RPMI8226 (cell line): ENCODE measurements around the gene PLPP4.

Experiments used
- DNase-seq: peaks from one replicate; pipeline ENCODE4 v3.0.0-alpha.2; 2015

The PLPP4 gene

DNA sequence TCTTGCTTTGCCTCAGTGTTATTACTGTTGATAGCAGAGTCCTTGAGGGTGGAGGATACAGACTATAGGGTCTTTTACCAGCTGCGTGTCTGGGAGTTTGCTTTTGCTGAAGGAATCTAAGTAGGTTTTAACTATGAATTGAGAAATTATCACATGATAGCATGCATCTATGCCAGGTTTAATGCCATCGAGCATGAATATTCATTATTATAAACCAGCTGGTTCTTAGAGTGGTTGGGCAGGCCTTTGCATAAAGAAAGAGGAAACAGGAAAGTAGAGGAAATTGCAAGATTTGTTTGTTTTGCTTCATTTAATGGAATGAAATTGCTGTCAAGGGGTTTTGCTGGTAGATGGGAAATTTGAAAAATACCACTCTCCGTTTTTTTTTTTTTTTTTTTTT is 70.7 kb downstream of the PLPP4 start:
- DNase-seq = no peak

DNA sequence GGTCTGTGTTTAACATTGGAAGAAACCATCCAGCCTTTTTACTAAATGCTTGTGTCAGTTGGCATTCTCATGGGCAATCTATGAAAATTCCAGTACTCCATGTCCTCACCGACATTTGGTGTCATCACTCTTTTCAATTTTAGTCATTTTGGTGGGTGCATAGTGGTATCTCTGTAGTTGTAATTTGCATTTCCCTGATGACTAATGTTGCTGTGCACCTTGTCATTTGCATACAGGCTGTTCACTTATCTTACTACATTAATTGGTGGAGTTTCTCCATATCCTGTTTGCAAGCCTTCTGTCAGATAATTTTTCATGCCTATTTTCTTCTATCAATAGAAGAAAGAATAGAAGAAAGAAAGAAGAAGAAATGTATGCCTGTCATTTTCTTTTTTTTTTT is 73.7 kb downstream of the PLPP4 start:
- DNase-seq = no peak

DNA sequence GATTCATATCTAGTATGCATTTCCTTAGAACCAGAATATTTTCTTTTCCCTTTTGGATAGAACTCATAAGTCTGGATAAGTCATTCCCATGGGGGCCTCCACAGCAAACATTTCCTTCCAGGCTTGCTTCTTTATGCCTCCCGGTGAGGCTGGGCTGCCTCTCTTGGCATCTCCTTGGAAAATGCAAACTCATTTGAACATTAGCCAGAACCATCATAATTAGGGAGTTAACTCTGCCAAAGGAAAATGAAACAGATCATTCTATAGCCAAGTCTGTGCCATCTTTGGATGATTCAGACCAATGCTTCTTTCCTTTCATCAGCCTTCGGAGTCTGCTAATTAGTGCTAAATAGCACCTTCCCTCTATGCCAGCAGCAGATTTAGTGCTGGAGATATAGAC is 81.1 kb downstream of the PLPP4 start:
- no peak for DNase-seq

DNA sequence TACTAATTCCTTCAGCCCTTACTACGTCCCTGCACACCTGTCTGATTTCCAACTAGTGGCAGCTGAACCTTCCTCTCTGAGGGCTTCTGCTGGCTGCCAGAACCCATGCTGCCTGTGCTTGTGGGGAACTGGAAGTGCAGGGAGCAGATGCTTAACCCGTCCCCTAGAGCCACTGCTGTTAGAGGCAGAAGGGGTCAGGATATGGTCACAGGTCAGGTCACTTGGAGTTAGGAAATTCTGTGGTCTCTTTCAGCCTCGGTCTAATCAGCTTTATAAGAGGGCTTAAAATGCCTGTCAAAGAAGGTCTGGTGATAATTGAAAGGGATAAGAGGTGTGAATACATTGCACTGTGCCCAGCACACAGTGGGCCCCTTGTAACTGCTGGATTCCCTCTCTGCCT is 82.0 kb downstream of the PLPP4 start:
- DNase-seq = no peak

DNA sequence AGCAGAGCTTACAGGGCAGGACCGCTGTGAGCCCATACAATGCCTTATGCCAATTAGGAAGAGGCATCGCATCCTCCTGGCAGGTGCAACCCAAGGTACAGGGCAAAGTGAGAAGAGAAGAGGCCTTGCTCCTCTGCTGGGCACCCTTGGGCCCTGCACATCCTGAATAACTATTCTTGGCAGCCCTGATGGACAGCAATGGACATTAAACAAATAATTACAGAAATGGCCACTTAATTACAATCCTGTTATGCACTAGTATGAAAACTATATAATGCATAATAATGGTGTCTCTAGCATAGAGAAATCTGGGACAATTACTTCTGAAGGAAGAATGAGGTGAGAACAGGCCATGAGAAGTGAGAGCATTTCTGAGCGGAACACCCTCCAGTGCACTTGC is 83.5 kb downstream of the PLPP4 start:
- DNase-seq = no peak

DNA sequence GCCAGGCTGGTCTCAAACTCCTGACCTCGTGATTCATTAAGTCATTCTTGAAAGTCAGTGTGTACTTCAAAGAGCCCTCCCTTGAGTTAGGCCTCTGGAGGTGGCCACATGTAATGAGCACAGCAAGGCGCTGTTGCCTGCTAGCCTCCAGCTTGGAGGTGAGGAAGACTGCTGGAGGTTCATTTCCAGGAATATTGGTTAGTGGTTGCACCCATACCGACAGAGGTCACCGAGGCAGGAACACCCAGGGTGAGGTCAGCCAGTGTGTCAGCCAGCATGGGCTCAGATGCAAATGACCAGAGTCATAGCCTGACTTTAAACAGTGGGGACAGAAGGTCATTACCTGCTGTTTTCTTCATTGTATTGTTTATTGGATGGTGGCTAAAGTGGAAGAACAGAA is 85.0 kb downstream of the PLPP4 start:
- no peak for DNase-seq

DNA sequence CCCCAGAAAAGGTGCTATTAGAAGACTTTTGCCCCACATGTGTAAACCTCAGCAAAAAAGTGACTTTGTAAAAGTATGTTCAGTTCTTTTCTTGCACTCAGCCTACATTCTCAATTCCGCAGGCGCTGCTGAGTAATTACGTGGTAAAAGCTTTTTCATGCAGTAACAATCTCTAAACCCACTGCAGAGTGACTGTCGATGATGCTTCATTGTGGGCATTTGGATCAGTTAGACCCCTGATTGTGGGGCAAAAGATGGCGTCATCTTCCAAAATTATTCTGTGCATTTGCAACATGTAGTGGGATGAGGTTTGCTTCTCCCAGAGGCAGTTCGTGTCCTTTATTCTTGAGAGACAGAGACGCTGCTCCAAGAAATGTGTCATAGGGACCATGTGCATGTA is 85.6 kb downstream of the PLPP4 start:
- no peak for DNase-seq

DNA sequence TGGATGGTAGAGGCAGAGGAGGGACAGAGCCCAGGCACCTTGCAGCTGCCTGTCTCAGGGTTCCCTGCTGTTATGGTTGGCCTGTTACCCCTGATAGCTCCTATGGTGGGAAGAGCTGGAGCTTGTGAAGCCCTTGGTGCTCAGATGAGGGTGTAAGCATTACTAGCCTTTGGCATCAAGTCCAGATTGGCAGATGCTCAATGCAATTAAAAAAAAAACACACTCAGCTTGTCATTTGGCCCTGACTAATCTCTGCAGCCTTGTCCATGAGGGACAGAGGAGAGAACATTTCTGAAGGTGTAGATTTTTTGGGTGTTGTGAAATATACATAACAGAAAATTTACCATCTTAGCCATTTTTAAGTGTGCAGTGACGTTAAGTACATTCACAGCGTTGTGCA is 86.3 kb downstream of the PLPP4 start:
- no peak for DNase-seq

DNA sequence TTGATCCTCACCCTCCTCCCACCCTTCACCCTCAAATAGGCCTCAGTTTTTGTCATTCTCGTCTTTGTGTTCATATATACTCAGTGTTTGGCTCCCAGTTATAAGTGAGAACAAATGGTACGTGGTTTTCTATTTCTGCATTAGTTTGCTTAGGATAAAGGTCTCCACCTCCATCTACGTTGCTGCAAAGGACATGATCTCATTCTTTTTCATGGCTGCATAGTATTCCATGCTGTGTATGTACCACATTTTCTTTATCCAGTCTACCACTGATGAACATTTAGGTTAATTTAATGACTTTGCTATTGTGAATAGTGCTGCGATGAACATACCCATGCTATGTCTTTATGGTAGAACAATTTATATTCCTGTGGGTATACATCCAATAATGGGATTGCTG is 91.2 kb downstream of the PLPP4 start:
- DNase-seq = no peak

DNA sequence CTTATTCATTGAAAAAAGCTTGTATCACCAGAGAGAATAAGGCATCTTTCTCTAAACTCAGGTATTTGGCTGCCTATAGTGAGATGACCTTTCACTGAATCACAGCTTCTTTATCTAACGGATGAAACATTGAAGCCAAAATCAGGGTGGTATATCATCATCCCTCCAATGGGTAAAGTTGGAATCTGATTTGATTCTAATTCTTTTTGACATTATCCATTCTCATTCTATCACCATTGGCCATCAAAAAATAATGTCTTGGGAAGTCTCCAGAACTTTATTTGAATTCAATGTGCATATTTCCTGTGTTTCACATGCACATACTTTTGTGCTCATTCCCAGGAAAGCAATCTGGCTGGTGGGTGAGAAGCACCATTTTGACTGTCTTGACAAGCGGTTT is 95.2 kb downstream of the PLPP4 start:
- DNase-seq = no peak

DNA sequence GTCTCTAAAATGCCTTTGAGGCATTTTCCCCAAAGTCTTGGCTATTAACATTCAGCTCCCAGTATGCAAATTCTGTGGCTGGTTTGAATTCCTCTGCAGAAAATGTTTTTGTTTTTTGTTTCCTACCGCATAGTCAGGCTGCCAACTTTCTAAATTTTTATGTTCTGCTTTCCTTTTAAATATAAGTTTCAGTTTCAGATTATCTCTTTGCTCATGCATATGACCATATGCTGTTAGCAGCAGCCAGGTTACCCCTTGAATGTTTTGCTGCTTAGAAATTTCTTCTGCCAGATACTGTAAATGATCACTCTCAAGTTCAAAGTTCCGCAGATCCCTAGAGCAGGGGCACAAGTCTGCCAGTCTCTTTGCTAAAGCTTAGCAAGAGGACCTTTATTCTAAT is 96.9 kb downstream of the PLPP4 start:
- no peak for DNase-seq

DNA sequence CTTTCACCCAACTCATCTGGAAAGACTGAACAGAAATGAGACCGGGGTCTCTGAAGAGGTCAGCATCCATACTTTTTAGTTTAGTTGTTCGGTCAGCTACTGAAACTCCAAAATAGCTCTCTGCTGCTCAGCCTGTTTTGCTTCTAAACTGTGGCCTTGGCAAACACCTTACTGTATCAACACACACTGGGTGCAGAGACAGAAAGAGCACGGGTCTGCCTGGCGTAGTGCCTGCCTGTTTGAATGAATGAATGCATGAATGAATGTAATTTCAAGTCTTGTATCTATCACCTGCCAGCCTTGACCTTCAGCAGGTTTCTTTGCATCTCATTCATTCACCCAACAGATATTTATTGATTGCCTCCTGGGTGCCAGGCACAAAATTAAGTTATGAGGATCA is 98.4 kb downstream of the PLPP4 start:
- DNase-seq = no peak

DNA sequence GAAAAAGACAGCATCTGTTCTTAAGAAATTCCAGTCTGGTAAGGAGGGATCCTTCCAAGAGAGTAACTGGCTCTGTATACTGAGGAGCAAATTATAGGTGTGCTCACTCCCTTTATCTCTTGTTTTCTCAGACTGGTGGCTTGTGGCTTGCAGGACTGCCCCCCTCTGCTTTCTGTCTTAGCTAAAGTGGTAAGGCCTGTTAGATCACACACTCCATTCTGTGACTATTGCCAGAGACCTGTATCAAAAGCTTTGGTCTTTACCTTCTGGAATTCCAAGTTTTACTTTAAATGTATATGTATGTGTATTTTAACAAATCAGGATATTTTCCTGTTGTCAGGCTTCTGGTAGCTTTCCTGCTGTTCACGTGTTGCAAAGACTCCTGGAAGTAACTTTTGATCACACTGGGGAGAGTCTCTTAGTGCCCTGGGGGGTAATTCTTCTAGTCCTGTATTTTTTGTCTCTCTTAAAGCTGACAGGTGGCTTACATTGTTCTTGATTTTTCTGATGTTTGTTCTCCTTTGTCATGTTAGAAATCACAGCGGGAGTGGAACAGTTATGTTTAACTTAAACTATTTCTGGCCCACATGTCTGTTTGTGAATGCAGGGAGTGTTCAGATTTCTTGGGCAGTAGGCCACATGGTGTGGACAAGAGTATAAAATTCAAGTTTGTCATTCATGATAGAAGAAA is 99.0 kb downstream of the PLPP4 start:
- no peak for DNase-seq

DNA sequence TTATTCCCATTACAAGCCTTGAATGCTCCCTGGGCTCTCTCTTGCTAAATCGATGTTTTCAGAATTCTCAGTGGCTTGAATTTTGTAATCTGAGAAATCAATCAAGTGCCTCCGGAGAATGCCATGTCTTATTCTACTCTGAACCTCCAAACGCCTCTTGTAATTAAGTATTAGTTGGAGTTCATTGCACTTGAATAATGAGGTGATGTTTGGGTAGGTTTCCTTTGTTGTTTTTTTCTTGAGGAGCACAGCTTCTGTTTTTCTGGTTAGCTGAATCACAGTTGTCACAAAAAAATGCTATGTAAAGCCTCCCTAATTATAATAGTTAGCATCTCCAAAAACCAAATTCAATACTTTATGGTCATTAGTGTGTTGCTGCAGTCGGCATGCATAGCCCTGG is 100.3 kb downstream of the PLPP4 start:
- no peak for DNase-seq

DNA sequence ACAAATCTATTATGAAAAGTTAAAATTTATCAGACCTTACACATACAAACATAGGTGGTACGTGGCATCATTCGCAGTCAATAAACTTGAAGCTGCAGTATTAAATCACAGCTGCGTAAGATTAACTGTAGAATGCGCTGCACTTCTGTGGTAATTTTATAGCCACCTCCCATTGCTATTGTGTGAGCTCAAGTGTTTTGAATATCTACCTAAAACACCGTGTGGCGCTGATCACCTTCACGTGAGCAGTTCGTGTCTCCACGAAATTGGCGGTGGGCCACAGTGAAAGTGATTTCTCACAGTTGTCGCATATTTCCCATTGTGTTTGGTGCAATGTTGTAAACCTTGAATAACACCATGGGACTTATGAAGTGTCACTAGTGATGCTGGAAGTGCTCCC is 102.8 kb downstream of the PLPP4 start:
- no peak for DNase-seq

DNA sequence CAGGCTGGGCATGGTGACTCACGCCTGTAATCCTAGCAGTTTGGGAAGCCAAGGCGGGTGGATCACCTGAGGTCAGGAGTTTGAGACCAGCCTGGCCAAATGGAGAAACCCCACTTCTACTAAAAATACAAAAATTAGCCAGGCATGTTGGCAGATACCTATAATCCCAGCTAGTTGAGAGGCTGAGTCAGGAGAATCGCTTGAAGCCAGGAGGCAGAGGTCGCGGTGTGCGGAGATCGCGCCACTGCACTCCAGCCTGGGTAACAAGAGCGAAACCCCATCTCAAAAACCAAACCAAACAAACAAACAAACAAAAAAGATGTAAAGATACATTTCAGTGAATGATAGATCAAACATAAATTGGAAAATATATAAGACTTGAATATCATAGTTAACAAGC is 105.9 kb downstream of the PLPP4 start:
- no peak for DNase-seq

DNA sequence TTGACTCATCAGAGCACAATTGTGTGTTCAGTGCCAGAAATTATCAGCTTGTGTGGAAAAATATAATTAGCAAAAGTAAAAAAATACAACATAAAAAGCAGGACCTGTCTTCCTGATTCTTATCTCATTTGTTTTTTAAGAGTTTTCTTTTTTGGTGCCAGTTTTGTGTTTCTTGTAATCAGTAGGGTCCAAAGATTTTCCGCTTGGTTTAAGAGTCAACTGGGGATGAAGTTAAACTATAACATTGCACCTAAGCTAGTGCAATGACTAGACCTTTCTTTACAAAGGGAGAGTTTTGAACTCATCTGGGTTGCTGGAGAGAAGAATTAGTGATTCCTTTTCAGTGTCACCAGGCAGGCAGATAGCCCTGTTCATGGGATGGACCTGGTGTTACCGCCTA is 113.4 kb downstream of the PLPP4 start:
- no peak for DNase-seq

DNA sequence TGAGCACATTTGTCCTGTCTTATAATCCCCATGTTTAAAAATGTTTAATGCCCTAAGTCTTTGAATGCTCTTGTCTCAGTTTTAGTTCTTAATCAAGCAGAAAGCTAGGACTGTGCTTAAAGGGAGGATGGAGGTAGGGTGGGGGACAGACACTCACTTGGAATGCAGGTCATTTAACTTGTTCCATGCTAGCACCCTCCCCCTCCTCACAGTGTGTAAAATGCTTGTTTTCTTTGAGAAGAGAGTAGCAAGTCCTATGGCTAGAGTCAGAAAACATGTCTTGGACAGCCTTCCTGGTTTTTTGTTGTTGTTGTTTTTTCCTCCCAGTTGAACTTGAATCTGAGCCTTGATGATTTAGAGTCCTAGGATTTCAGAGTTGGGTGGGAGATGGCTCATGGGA is 114.2 kb downstream of the PLPP4 start:
- DNase-seq = no peak

DNA sequence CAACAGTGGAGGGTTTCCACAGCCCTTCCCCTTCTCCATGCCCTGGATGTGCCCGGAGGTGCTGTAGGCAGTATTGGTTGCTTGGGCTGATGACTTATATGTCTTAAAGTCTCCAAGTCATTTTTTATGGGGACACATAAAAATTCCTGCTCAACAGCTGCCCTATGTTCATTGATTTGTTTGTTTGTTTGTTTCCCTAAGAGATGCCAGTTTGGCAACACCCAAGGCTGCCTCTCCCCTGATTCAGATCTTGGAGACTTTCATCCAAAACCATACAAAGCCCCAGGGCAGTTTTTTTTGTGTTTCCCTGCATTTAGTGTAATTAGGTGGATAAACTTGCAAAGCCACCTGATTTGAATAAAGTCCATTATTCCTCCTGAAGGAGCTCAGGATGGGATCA is 115.3 kb downstream of the PLPP4 start:
- DNase-seq = no peak

DNA sequence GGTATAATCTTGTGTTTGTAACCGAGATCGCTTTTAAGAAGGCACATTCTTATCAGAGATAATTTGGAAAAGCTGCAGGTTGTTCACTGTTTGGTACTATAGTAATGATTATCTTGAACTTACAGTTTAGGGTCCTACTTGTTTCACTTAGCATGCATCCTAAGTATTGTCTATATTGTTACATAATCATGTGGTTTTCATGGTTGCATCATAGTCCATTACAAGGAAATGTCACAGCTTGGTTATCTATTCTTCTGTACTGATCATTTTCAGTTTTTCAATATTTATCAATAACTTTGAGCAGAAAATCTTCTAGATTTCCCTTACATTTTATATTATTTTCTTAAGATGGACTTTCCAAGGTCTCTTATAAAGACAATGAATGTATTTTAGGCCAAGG is 116.3 kb downstream of the PLPP4 start:
- no peak for DNase-seq

DNA sequence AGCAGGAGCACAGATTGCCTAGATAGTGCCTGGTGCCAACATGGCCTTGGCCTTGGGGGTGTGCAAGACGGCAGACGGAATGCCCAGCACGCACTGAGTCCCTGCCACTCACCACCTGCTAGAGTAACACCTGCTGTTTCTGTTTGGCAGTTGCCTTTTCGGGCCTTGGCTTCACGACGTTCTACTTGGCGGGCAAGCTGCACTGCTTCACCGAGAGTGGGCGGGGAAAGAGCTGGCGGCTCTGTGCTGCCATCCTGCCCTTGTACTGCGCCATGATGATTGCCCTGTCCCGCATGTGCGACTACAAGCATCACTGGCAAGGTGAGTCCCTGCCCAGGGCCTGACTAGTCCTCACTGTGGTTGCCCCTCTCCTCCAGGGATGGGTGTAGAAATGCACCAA is 118.0 kb downstream of the PLPP4 start:
- no peak for DNase-seq

DNA sequence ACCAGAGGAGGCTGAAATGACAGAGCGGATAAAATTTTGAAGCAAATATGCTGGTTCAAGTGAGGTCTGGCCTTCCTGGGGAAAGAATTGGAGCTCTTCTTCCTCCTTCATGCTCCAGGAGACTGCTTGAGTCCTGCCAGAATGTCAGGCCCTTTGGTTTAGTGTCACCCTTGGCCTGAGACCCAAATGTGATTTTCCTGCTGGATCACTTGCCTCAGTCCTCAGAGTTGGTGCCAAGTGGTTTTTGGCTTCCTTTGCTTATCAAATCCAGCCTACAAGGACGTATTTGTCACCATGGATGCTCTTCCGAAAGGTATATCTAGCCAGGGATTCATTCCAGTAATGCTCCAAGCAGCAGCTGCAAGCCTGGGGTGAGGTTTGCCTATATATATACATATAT is 118.4 kb downstream of the PLPP4 start:
- no peak for DNase-seq

DNA sequence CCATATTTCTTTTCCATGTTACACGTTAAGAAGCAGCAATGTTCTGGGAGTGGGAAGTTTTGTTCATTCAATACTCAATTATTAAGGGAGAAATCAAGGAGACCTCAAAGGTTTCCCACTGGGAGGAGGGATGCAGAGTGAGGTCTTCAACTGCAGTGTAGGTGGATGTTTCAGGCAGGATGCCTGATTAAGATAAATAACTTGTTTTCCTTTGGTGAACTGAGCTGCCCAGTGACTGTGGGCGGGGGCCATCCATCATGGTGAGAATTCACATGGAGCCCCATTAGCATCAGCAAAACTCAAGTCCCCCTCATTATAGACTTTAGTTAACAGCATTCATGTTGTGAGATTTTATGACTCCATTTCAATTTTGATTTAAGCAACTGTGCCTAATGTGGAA is 121.1 kb downstream of the PLPP4 start:
- DNase-seq = no peak

DNA sequence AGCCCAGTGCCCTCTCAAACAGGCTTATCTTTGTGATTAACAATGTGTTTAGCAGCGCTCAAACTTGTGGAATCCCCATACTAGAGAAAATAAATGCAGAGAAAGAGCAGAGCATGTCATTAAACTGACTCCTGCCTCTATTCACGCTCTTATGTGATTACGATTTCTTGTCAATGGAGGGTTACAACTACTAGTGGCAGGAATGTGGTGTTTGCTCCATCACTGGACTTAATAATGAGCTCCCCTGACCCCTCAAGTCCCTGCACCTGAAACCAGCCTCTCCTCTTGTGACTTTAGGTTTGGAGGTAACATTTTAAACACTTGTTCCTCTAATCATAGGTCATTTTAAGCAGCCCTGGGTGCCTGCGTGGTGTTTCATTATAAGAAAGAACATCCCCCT is 121.9 kb downstream of the PLPP4 start:
- DNase-seq = no peak

DNA sequence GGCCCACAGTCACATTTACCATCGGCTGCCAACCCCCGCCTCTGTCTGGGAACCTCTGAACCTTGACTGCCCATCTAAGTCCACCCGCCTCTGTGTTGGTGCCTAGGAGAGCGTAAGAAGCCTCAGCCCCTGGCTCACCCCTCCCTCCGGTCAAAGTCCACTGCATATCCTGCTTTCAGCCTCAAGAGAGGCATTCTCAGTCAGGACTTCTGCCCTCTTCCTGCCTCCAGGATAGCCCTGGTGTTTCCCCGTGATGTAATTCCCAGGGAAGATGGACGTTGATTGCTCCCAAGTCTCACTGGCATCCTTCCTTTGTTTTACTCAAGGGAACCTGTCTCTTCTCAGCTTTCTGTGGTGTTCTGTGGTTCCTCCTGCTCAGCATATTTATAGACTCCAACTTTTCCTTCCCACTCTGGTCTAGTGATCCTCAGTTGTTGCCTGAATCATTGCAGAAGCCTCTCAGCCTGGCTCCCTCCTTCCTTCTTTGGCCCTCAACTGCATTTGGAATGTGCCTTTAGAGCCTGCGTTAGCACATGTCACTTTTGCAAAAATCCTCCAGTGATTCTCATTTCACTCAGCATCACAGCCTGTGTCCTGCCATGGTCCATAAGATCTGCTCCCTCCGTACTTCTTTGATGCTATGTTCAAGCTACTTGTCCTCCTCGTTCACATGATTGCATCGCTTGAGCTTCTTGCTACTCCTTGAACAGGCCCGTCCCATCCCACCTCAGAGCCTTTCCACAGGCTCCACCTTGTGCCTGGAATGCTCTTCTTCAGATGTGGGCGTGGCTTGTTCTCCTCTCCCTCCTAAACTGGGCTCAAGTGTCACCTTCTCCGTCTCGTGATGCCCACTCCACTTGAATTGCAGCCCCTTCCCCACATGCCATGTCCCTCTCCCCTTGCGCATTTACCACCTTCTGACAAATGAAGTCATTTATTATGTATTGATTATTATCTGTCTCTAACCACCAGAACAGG is 124.2 kb downstream of the PLPP4 start:
- DNase-seq = no peak
